Hepatocyte (in vitro differentiated cells): Measurements from ENCODE around the gene FMNL2. TPM values are rescaled to one million over a fixed set of nuclear protein-coding genes. Genes with fewer than 3 reads are reported as not detected.

Source experiments
- DNase-seq: peaks from one replicate; pipeline ENCODE4 v3.0.0-alpha.2; 2016; ENCODE audit warnings: low spot score
- H2AFZ ChIP-seq: fragments of 200-600 bp; sonication (generic); 2 replicates; pipeline ENCODE4 v1.6.0; 2016; ENCODE audit warnings: antibody characterized with exemption, mild to moderate bottlenecking
- H3K27ac ChIP-seq: fragments of 200-600 bp; sonication (generic); 2 replicates; pipeline ENCODE4 v1.5.1; 2016; ENCODE audit warnings: mild to moderate bottlenecking
- H3K27me3 ChIP-seq: fragments of 200-600 bp; sonication (generic); 2 replicates; pipeline ENCODE4 v1.6.1; 2016
- H3K36me3 ChIP-seq: fragments of 200-600 bp; sonication (generic); replicated peaks from 2 replicates; pipeline ENCODE4 v1.5.1; 2016; ENCODE audit warnings: low read depth; ENCODE audit not compliant: insufficient read depth
- H3K4me1 ChIP-seq: fragments of 200-600 bp; sonication (generic); 2 replicates; pipeline ENCODE4 v1.5.1; 2016; ENCODE audit warnings: mild to moderate bottlenecking, moderate library complexity; ENCODE audit not compliant: insufficient read depth
- H3K4me2 ChIP-seq: fragments of 200-600 bp; sonication (generic); 2 replicates; pipeline ENCODE4 v1.6.0; 2016
- H3K4me3 ChIP-seq: fragments of 200-600 bp; sonication (generic); 2 replicates; pipeline ENCODE4 v1.5.1; 2016; ENCODE audit warnings: mild to moderate bottlenecking
- H3K79me2 ChIP-seq: fragments of 200-600 bp; sonication (generic); 2 replicates; pipeline ENCODE4 v1.6.0; 2017; ENCODE audit warnings: mild to moderate bottlenecking
- H3K9me2 ChIP-seq: fragments of 200-600 bp; sonication (generic); replicated peaks from 2 replicates; pipeline ENCODE4 v1.6.0; 2017; ENCODE audit warnings: mild to moderate bottlenecking; ENCODE audit not compliant: insufficient read depth
- H3K9me3 ChIP-seq: fragments of 200-600 bp; sonication (generic); 2 replicates; pipeline ENCODE4 v1.5.1; 2016; ENCODE audit warnings: low read depth, mild to moderate bottlenecking
- H4K20me1 ChIP-seq: fragments of 200-600 bp; sonication (generic); 2 replicates; pipeline ENCODE4 v1.6.0; 2016; ENCODE audit warnings: mild to moderate bottlenecking; ENCODE audit not compliant: insufficient read depth, poor library complexity, severe bottlenecking
- CTCF ChIP-seq: fragments of 200-600 bp; sonication (generic); IDR thresholded peaks from 2 replicates; pipeline ENCODE4 v1.5.1; 2016; ENCODE audit warnings: antibody characterized with exemption, mild to moderate bottlenecking; ENCODE audit not compliant: poor library complexity
- EZH2 ChIP-seq: fragments of 200-600 bp; sonication (generic); IDR thresholded peaks from 2 replicates; pipeline ENCODE4 v1.6.1; 2016; ENCODE audit warnings: antibody characterized with exemption, mild to moderate bottlenecking, borderline replicate concordance
- EZH2phosphoT487 ChIP-seq: fragments of 200-600 bp; sonication (generic); IDR thresholded peaks from one replicate; pipeline ENCODE4 v1.6.1; 2018; ENCODE audit warnings: antibody characterized with exemption, mild to moderate bottlenecking, low read depth, moderate library complexity; ENCODE audit not compliant: unreplicated experiment, severe bottlenecking
- WGBS: methylation state at CpG from one replicate; pipeline ENCODE4 v1.1.6; 2016; ENCODE audit warnings: low lambda C conversion rate; ENCODE audit errors: missing lambda C conversion rate; 5-methylcytosine and 5-hydroxymethylcytosine counted together
- polyA plus RNA-seq: library from polyadenylated mRNA; unstranded; fragments of >200 nt; fragmentation: Nextera tagmentation; extraction: Ambion mirVana; gene quantifications from 2 replicates; pipeline ENCODE4 v1.2.1, GENCODE V29; 2016
- total RNA-seq: library from RNA; depleted of rRNA; stranded (reverse); fragments of >200 nt; gene quantifications from 2 replicates; pipeline ENCODE4 v1.2.3, GENCODE V29; 2014

The FMNL2 gene
- total and polyA plus RNA-seq, 2 experiments from 2014 or later, result 11.7 to 53.6 TPM

GRCh38 chr2:152447897-152448296 lies 112.9 kb downstream of the FMNL2 start:
- peaks cover 82% of the 10 kb centered on the region for H3K79me2 ChIP-seq
- H3K9me3 ChIP-seq, result no peaks in the 10 kb centered on the region
- no peak overlapping the region for H3K4me3 ChIP-seq
- no peak overlapping the region for H2AFZ ChIP-seq
- no peaks in the 10 kb centered on the region for H3K9me2 ChIP-seq
- H3K36me3 ChIP-seq, result no peaks in the 10 kb centered on the region
- H4K20me1 ChIP-seq, result no peaks in the 10 kb centered on the region
- H3K27ac ChIP-seq, result no peak overlapping the region
- TF ChIP-seq EZH2 (no peak), CTCF (no peak), EZH2phosphoT487 (no peak)
- no peaks in the 10 kb centered on the region for H3K27me3 ChIP-seq
- 90% methylated on average over 1 of the region's 1 CpG for WGBS
- H3K4me1 ChIP-seq, result peaks cover 17% of the 10 kb centered on the region
- no peak overlapping the region for H3K4me2 ChIP-seq
- DNase-seq, result no peak

GRCh38 chr2:152448606-152449005 lies 113.6 kb downstream of the FMNL2 start:
- H3K4me2 ChIP-seq, result peak overlapping the region; percentile 48
- no peaks in the 10 kb centered on the region for H3K9me3 ChIP-seq
- H3K27me3 ChIP-seq, result no peaks in the 10 kb centered on the region
- no peak for DNase-seq
- no peak overlapping the region for H2AFZ ChIP-seq
- TF ChIP-seq EZH2 (no peak), EZH2phosphoT487 (no peak), CTCF (no peak)
- no peak overlapping the region for H3K4me3 ChIP-seq
- no peaks in the 10 kb centered on the region for H3K9me2 ChIP-seq
- H3K4me1 ChIP-seq, result peaks cover 17% of the 10 kb centered on the region
- H3K36me3 ChIP-seq, result no peaks in the 10 kb centered on the region
- H3K27ac ChIP-seq, result no peak overlapping the region
- 58% methylated on average over 5 of the region's 5 CpGs for WGBS
- no peaks in the 10 kb centered on the region for H4K20me1 ChIP-seq
- peaks cover 77% of the 10 kb centered on the region for H3K79me2 ChIP-seq

- WGBS, result 75% methylated on average over 3 of the region's 3 CpGs
- no peak overlapping the region for H3K4me2 ChIP-seq
- peaks cover 17% of the 10 kb centered on the region for H3K4me1 ChIP-seq
- H4K20me1 ChIP-seq, result no peaks in the 10 kb centered on the region
- DNase-seq, result no peak
- H2AFZ ChIP-seq, result no peak overlapping the region
- no peak overlapping the region for H3K27ac ChIP-seq
- H3K4me3 ChIP-seq, result no peak overlapping the region
- TF ChIP-seq EZH2phosphoT487 (no peak), EZH2 (no peak), CTCF (no peak)
- no peaks in the 10 kb centered on the region for H3K36me3 ChIP-seq
- H3K9me3 ChIP-seq, result no peaks in the 10 kb centered on the region
- no peaks in the 10 kb centered on the region for H3K9me2 ChIP-seq
- peaks cover 75% of the 10 kb centered on the region for H3K79me2 ChIP-seq
- H3K27me3 ChIP-seq, result no peaks in the 10 kb centered on the region
Measured at GRCh38 chr2:152449578-152449977, 114.6 kb downstream of the FMNL2 start.

GRCh38 chr2:152450176-152450575 lies 115.2 kb downstream of the FMNL2 start:
- Histone ChIP-seq H3K4me2 (no peak overlapping the region), H3K4me1 (peaks cover 17% of the 10 kb centered on the region), H2AFZ (no peak overlapping the region), H3K9me3 (no peaks in the 10 kb centered on the region), H3K9me2 (no peaks in the 10 kb centered on the region), H3K36me3 (no peaks in the 10 kb centered on the region), H4K20me1 (no peaks in the 10 kb centered on the region), H3K27me3 (no peaks in the 10 kb centered on the region), H3K4me3 (no peak overlapping the region), H3K27ac (no peak overlapping the region), H3K79me2 (peaks cover 75% of the 10 kb centered on the region)
- TF ChIP-seq EZH2phosphoT487 (no peak), EZH2 (no peak), CTCF (no peak)
- WGBS, result 91% methylated on average over 4 of the region's 4 CpGs
- no peak for DNase-seq
